HepG2 (cell line): ENCODE data around the gene SARNP. TPM values are rescaled to one million over a fixed set of nuclear protein-coding genes. Genes with fewer than 3 reads are reported as not detected.
A peak's percentile ranks its signal among the peaks of the same experiment; 100 is the strongest.

Experiments
- ATAC-seq: fragments of 200-7000 bp; cut with Tn5 transposase; 3 replicates; pipeline ENCODE4 v1.9.1; 2020; ENCODE audit warnings: mild to moderate bottlenecking, moderate library complexity
- BruUV-seq: library from RNA; stranded (reverse); fragments of 400-500 nt; replicated peaks from 2 replicates; lab custom pipeline; 2021; lab: Mats Ljungman, UMichigan
- CTCF ChIA-PET: fragments of 300-600 bp; formaldehyde crosslinking; extraction: SDS; loops from one replicate; lab custom pipeline; 2021; ENCODE audit warnings: low total read pairs, inconsistent platforms, low intra/inter-chr PET ratio; lab: Yijun Ruan, JAX
- POLR2A ChIA-PET: fragments of 350-600 bp; sonication (Branson Sonifier 250); formaldehyde crosslinking; loops from one replicate; lab custom pipeline; 2020; ENCODE audit warnings: antibody characterized with exemption, inconsistent platforms; lab: Yijun Ruan, JAX
- DNase-seq: peaks from one replicate; pipeline ENCODE4 v3.0.0-alpha.2; 2015; ENCODE audit warnings: low spot score
- FAIRE-seq: peaks from 3 replicates; lab custom pipeline; 2011; peaks lifted over from hg19 to GRCh38; lab: Jason Lieb, UNC
- H2AFZ ChIP-seq: one replicate; pipeline ENCODE4 v1.6.1; 2011; ENCODE audit warnings: low read length, inconsistent platforms
- H3K27ac ChIP-seq: fragments of 300-600 bp; 3 replicates; pipeline ENCODE4 v1.8.0; 2011; ENCODE audit warnings: mixed run types, mild to moderate bottlenecking, mixed read lengths, low read length, inconsistent platforms; ENCODE audit not compliant: insufficient read depth; ENCODE audit errors: extremely low read length
- H3K27me3 ChIP-seq, 2 experiments: fragments of 200-600 bp in 1 of 2; 2 replicates in 1 of 2; 3 replicates in 1 of 2; pipeline versions ENCODE4 v1.6.0 to v1.8.0; 2011; ENCODE audit warnings: low read length in 2 of 2, mild to moderate bottlenecking in 2 of 2, moderate library complexity in 2 of 2, inconsistent platforms in 1 of 2; ENCODE audit not compliant: insufficient read depth in 2 of 2, control insufficient read depth in 1 of 2
- H3K36me3 ChIP-seq, 2 experiments: fragments of 200-600 bp in 1 of 2; replicated peaks in 1 of 2; 2 replicates in 1 of 2; 3 replicates in 1 of 2; pipeline versions ENCODE4 v1.5.1 to v1.8.0; 2011; ENCODE audit warnings: low read length in 2 of 2, inconsistent platforms in 1 of 2; ENCODE audit not compliant: insufficient read depth in 2 of 2, control insufficient read depth in 1 of 2
- H3K4me1 ChIP-seq: 2 replicates; pipeline ENCODE4 v1.5.1; 2012; ENCODE audit warnings: low read length, inconsistent platforms; ENCODE audit not compliant: insufficient read depth
- H3K4me2 ChIP-seq: 2 replicates; pipeline ENCODE4 v1.6.0; 2011; ENCODE audit warnings: low read depth, low read length, inconsistent platforms
- H3K4me3 ChIP-seq, 3 experiments: fragments of 200-600 bp in 1 of 3; sonication (generic), shearing (Covaris generic) in 1 of 3; replicated peaks in 1 of 3; 2 replicates each; pipeline ENCODE4 v1.5.1; 2011 to 2016; ENCODE audit warnings: low read length in 3 of 3, inconsistent platforms in 2 of 3, low read depth in 2 of 3, mild to moderate bottlenecking in 2 of 3, control low read depth in 1 of 3, mixed read lengths in 1 of 3; ENCODE audit not compliant: insufficient read depth in 1 of 3
- H3K79me2 ChIP-seq: one replicate; pipeline ENCODE4 v1.6.1; 2011; ENCODE audit warnings: low read length, inconsistent platforms; ENCODE audit not compliant: insufficient read depth
- H3K9ac ChIP-seq: 2 replicates; pipeline ENCODE4 v1.6.0; 2011; ENCODE audit warnings: mild to moderate bottlenecking, low read depth, low read length, inconsistent platforms; ENCODE audit not compliant: insufficient read depth
- H3K9me3 ChIP-seq: 2 replicates; pipeline ENCODE4 v1.5.1; 2012; ENCODE audit warnings: mild to moderate bottlenecking, low read length
- H4K20me1 ChIP-seq: 2 replicates; pipeline ENCODE4 v1.6.0; 2011; ENCODE audit warnings: inconsistent platforms, mild to moderate bottlenecking, low read length, moderate library complexity; ENCODE audit not compliant: insufficient read depth
- HDAC6 ChIP-seq: fragments of 200-600 bp; sonication (generic); IDR thresholded peaks from 2 replicates; pipeline ENCODE4 v1.7.0; 2017; ENCODE audit warnings: mild to moderate bottlenecking, antibody characterized with exemption, low read length, low read depth
- IRX3 ChIP-seq: sonication (generic); formaldehyde crosslinking; IDR thresholded peaks from 2 replicates; pipeline ENCODE4 v1.8.1; 2023; ENCODE audit warnings: mild to moderate bottlenecking, low read depth, missing genetic modification reagents, borderline replicate concordance
- NCOA2 ChIP-seq: sonication (generic); formaldehyde crosslinking; IDR thresholded peaks from 2 replicates; pipeline ENCODE4 v1.8.0; 2022; ENCODE audit warnings: inconsistent platforms
- NR2F1 ChIP-seq, 2 experiments: fragments of 450-650 bp in 1 of 2; formaldehyde crosslinking in 1 of 2; IDR thresholded peaks; 2 replicates each; pipeline versions ENCODE4 v1.5.0 to v1.6.1; 2016 to 2020; ENCODE audit warnings: mild to moderate bottlenecking in 1 of 2, missing compliant biosample characterization in 1 of 2, missing genetic modification reagents in 1 of 2, moderate library complexity in 1 of 2
- ZNF12 ChIP-seq: sonication (generic); formaldehyde crosslinking; IDR thresholded peaks from 2 replicates; pipeline ENCODE4 v1.5.0; 2020; ENCODE audit warnings: missing genetic modification reagents
- ZNF224 ChIP-seq: sonication (generic); formaldehyde crosslinking; IDR thresholded peaks from 2 replicates; pipeline ENCODE4 v1.5.0; 2020; ENCODE audit warnings: mild to moderate bottlenecking, missing genetic modification reagents
- ZNF343 ChIP-seq: sonication (generic); formaldehyde crosslinking; IDR thresholded peaks from 2 replicates; pipeline ENCODE4 v1.4.0; 2020; ENCODE audit warnings: mild to moderate bottlenecking, missing genetic modification reagents
- WGBS: methylation state at CpG from one replicate; pipeline ENCODE4 v1.1.6; 2017; ENCODE audit warnings: low lambda C conversion rate; 5-methylcytosine and 5-hydroxymethylcytosine counted together
- in situ Hi-C: cut with HindIII; loops from 2 replicates; pipeline ENCODE4 v1.10.0; 2017; ENCODE audit warnings: low pct_unique_long_range_greater_than_20kb; ENCODE audit not compliant: extremely low pct_ligation_motif_present
- intact Hi-C: fragments of 100-400 bp; cut with micrococcal nuclease; formaldehyde crosslinking; loops from one replicate; pipeline ENCODE4 v1.10.0; 2022; ENCODE audit not compliant: unreplicated experiment
- polyA plus RNA-seq, 8 experiments: library from polyadenylated mRNA; depleted of rRNA in 3 of 8; stranded (reverse) in 7 of 8; unstranded in 1 of 8; fragments of >200 nt; fragmentation: Illumina TruSeq in 4 of 8; extraction: Trizol in 4 of 8; gene quantifications; 2 replicates each; pipeline versions ENCODE4 v1.2.1 to v1.2.3, GENCODE V29; 2011 to 2016; ENCODE audit warnings: low read depth in 4 of 8, missing spikeins in 1 of 8, mixed read lengths in 1 of 8; ENCODE audit not compliant: insufficient read depth in 1 of 8
- total RNA-seq, 5 experiments: library from RNA; depleted of rRNA; stranded (reverse); fragments of >200 nt; fragmentation: Illumina TruSeq; extraction: Trizol; gene quantifications; 2 replicates each; pipeline ENCODE4 v1.2.3, GENCODE V29; 2016; ENCODE audit warnings: low read depth in 1 of 5
- TF ChIP-seq, protein P1 (sequence below): sonication (generic); formaldehyde crosslinking; IDR thresholded peaks from 2 replicates; pipeline ENCODE4 v1.4.0; 2020; ENCODE audit warnings: low read depth, mild to moderate bottlenecking, missing genetic modification reagents
- TF ChIP-seq, protein P2 (sequence below): sonication (generic); formaldehyde crosslinking; IDR thresholded peaks from 2 replicates; pipeline ENCODE4 v1.5.0; 2020; ENCODE audit warnings: missing genetic modification reagents, mild to moderate bottlenecking, borderline replicate concordance
- TF ChIP-seq, protein P3 (sequence below): sonication (generic); formaldehyde crosslinking; IDR thresholded peaks from 2 replicates; pipeline ENCODE4 v1.4.0; 2020; ENCODE audit warnings: missing genetic modification reagents, borderline replicate concordance
- TF ChIP-seq, protein P4 (sequence below): sonication (generic); formaldehyde crosslinking; IDR thresholded peaks from 2 replicates; pipeline ENCODE4 v1.4.0; 2020; ENCODE audit warnings: mild to moderate bottlenecking, missing genetic modification reagents

The SARNP gene
- total and polyA plus RNA-seq, 2 of the 13 experiments (the other 11 are each of a cell fraction or from before 2014, with no cell fraction given), result 59.0 to 95.4 TPM

DNA sequence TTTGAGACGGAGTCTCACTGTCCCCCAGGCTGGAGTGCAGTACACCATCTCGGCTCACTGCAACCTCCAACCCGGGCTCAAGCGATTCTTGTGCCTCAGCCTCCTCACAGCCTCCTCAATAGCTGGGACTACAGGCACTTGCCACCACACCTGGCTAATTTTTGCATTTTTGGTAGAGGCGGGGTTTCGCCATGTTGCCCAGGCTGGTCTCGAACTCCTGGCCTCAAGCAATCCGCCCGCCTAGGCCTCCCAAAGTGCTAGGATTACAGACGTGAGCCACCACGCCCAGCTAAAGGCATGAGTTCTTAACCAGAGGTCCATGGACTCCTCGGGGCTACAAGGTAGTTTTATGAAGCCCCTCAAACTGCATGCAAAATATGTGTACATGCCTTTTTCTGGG lies 2.1 kb downstream of the SARNP start:
- Histone ChIP-seq H3K27ac (no peak overlapping the region), H3K27me3 (no peaks in the 10 kb centered on the region; a peak in 1 of 5 replicates), H3K9me3 (no peaks in the 10 kb centered on the region), H3K9ac (peak overlapping the region; percentile 44), H3K4me2 (peak overlapping the region; percentile 74), H3K36me3 (peaks cover 5 to 27% of the 10 kb centered on the region in 2 experiments; a peak in 4 of 5 replicates), H3K4me1 (peaks cover 58% of the 10 kb centered on the region), H2AFZ (no peak overlapping the region), H4K20me1 (peaks cover 17% of the 10 kb centered on the region), H3K79me2 (peaks cover 82% of the 10 kb centered on the region), H3K4me3 (peak overlapping the region in 2 of 3 experiments; percentile 79 to 82; a peak in 3 of 6 replicates)
- no peak for TF ChIP-seq NR2F1 (CRISPR knock-in tag; IDR thresholded peaks at IDR 0.05)
- TF ChIP-seq ZNF12, result no peak
- in situ Hi-C loops (no loop called here), intact Hi-C loops (no loop called here)
- no peak for FAIRE-seq
- BruUV-seq, result no TSS peak
- ChIA-PET CTCF (no interaction called here), POLR2A (interaction anchor here (0.7 to 3.6 kb wide), 2 partner anchors 14 to 112 kb away, joined by 3 to 28 read pairs; partner anchors contain the start of genes DNAJC14 and PYM1)
- no peak for ATAC-seq
- 90% methylated on average over 11 of the region's 12 CpGs for WGBS
- no peak for DNase-seq

DNA sequence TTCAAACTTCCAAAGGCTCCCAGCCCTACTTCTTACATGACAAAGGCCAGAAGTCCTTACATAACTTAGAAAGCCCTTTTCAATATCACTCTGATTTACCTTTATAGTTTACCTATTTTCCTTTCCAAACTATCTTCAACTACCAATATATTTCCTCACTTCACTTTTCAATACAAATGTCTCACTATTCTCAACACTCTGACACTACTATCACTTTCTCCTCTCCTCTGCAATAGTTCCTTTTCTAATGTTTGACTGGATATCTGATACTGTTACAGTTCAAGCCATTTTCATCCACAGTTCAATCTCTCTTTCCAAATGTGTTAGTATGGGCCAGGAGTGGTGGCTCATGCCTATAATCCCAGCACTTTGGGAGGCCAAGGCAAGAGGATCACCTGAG lies 3.3 kb downstream of the SARNP start:
- peaks cover 55% of the 10 kb centered on the region for H3K4me1 ChIP-seq
- intact Hi-C loops, result no loop called here
- H3K36me3 ChIP-seq, result peaks cover 0 to 16% of the 10 kb centered on the region in 2 experiments; a peak in 4 of 5 replicates
- H3K79me2 ChIP-seq, result peaks cover 90% of the 10 kb centered on the region
- H3K27me3 ChIP-seq, result no peaks in the 10 kb centered on the region; a peak in 1 of 5 replicates
- no peak for DNase-seq
- TF ChIP-seq ZNF343 (CRISPR knock-in tag) (no peak), ZNF224 (CRISPR knock-in tag) (no peak), HDAC6 (no peak), IRX3 (CRISPR knock-in tag) (no peak), NCOA2 (CRISPR knock-in tag) (no peak)
- TF ChIP-seq, protein P1, sequence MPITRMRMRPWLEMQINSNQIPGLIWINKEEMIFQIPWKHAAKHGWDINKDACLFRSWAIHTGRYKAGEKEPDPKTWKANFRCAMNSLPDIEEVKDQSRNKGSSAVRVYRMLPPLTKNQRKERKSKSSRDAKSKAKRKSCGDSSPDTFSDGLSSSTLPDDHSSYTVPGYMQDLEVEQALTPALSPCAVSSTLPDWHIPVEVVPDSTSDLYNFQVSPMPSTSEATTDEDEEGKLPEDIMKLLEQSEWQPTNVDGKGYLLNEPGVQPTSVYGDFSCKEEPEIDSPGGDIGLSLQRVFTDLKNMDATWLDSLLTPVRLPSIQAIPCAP (CRISPR knock-in tag), result no peak
- TF ChIP-seq, protein P2, sequence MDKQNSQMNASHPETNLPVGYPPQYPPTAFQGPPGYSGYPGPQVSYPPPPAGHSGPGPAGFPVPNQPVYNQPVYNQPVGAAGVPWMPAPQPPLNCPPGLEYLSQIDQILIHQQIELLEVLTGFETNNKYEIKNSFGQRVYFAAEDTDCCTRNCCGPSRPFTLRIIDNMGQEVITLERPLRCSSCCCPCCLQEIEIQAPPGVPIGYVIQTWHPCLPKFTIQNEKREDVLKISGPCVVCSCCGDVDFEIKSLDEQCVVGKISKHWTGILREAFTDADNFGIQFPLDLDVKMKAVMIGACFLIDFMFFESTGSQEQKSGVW (CRISPR knock-in tag), result no peak
- TF ChIP-seq, protein P3, sequence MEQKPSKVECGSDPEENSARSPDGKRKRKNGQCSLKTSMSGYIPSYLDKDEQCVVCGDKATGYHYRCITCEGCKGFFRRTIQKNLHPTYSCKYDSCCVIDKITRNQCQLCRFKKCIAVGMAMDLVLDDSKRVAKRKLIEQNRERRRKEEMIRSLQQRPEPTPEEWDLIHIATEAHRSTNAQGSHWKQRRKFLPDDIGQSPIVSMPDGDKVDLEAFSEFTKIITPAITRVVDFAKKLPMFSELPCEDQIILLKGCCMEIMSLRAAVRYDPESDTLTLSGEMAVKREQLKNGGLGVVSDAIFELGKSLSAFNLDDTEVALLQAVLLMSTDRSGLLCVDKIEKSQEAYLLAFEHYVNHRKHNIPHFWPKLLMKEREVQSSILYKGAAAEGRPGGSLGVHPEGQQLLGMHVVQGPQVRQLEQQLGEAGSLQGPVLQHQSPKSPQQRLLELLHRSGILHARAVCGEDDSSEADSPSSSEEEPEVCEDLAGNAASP (CRISPR knock-in tag), result no peak
- TF ChIP-seq, protein P4, sequence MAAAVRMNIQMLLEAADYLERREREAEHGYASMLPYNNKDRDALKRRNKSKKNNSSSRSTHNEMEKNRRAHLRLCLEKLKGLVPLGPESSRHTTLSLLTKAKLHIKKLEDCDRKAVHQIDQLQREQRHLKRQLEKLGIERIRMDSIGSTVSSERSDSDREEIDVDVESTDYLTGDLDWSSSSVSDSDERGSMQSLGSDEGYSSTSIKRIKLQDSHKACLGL (CRISPR knock-in tag), result no peak
- TF ChIP-seq, all 625 proteins: peak for 0
- ChIA-PET CTCF (no interaction called here), POLR2A (interaction anchor here (1.3 to 2.3 kb wide), 2 partner anchors 9 to 16 kb away, joined by 6 to 10 read pairs; partner anchors contain the start of gene DNAJC14)
- in situ Hi-C loops, result no loop called here
- Histone ChIP-seq H3K9ac (no peak overlapping the region), H2AFZ (no peak overlapping the region), H3K27ac (no peak overlapping the region), H3K9me3 (no peaks in the 10 kb centered on the region), H4K20me1 (peaks cover 17% of the 10 kb centered on the region), H3K4me3 (no peak overlapping the region), H3K4me2 (no peak overlapping the region)
- FAIRE-seq (no peak), ATAC-seq (no peak)
- no TSS peak for BruUV-seq
